ENCODE results near the gene RGS4.
"Not testable (repeated sequence)": the region's sequence is repeated elsewhere in the genome, so short reads cannot be mapped to it uniquely, and the experiment has no call there.

Gene RGS4

DNA sequence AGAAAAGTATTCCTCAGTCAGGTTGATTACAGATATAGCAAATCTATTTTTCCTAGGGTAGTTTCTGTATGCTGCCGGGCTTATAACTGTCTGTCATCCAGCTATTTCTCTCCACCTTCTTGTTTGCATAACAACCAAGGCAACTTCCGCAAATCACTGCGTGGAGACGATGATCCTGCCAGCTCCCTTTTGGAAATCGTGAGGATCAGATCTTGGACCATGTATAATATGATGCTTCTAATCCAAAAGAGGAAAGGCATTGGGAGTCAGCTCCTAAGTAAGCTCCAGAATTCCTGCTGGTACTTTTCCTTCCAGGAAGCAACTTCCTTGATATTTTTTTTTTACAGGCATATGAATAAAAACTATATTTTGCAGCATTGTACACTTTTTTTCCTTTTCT is 445 bp upstream of the RGS4 start:
- DNase-seq (ENCODE audit: low read depth in 2 of 2), result no peak

GRCh38 chr1:163069655-163070277 is 605 bp downstream of the RGS4 start:
- DNase-seq (ENCODE audit: low read depth in 2 of 2), result no peak

DNA sequence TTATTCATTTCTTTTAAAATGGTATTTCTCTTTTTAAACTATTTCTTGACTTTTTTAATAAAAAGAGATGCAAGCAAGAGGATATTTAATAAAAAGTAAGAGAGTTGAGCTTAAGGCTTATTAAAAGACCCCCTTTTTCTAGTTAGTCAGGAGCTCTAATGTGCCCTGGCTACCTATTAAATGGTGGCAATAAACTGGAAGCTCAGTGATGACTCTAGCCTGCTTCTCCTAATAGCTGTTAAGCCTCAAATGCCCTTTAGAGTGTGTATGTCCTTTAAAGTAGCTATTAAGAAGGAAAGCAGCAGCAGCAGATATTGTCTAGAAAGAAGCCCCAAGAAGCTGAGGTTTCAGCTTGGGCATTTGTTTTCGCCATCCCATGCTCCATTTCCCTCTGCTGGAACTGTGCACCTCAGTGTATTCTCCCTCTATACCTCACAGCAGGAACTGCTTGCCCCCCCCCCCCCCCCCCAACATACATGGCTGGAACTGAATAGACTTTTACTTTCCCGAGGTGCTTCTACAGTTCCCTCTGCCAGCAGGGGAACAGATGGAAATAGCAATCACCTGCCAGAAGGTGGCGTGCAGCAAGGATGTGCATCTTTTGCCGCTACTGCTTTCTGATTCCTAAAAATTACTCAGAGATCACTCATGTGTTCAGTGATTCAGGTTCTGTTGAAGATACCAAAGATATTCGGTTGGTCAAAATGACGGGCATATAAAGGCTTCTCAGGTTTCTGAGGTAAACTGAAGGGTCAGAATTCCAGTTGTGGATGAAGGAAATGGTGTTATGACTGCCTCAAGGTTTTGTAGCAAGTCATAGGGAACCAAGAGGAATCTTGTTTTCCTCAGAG is 2.5 kb downstream of the RGS4 start:
- DNase-seq (ENCODE audit: low read depth in 2 of 2), result no peak

DNA sequence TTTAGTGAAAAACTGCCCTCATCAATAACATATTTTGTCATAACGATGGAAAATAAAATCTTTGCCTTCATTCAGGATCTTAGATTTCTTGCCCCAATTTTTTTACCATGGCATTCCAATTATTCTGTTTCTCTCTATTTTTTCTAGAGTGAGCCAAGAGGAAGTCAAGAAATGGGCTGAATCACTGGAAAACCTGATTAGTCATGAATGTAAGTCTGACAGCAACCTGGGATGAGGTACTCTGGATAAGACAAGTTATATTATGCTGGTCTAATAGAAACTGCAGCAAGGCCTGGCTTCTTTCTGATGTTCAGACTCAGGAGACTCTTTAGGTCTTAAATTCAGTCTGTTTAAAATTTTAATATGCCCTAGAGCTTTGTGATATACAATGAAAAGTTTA is 3.5 kb downstream of the RGS4 start:
- no peak for DNase-seq (ENCODE audit: low read depth in 2 of 2)

DNA sequence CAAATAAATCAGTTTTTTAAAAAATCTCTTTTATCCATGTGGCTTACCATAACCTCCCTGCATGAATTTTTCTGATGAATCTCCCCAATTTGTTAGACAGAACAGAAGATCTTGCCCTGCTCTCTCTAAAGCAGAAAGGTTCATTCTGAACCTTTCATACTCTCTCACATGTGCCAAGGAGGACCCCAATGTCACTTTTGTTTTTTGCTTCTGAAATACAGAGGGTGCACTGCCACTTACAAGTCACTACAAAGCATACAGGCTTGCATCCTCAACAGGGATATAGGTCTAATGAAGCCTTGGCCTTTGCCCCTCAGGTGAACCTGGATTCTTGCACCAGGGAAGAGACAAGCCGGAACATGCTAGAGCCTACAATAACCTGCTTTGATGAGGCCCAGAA is 4.8 kb downstream of the RGS4 start:
- no peak for DNase-seq (ENCODE audit: low read depth in 2 of 2)

- DNase-seq (ENCODE audit: low read depth in 2 of 2), result no peak
These were observed 5.6 kb downstream of the RGS4 start for GRCh38 chr1:163074716-163075284.

DNA sequence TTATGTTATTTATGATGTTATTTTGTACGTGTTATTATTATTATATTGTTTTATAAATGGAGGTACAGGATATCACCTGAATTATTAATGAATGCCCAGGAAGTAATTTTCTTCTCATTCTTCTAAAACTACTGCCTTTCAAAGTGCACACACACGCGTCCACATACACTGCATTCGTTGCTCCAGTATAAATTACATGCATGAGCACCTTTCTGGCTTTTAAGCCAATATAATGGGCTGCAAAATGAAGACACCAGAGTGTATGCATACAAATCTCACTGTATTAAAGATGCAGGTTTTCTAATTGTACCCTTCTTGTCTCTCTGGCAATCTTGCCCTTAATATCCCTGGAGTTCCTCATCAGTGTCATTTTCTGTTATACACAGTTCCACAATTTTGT is 6.9 kb downstream of the RGS4 start:
- DNase-seq (ENCODE audit: low read depth in 2 of 2), result no peak

GRCh38 chr1:163076446-163076845 is 7.3 kb downstream of the RGS4 start:
- DNase-seq (ENCODE audit: low read depth in 2 of 2), result no peak

DNA sequence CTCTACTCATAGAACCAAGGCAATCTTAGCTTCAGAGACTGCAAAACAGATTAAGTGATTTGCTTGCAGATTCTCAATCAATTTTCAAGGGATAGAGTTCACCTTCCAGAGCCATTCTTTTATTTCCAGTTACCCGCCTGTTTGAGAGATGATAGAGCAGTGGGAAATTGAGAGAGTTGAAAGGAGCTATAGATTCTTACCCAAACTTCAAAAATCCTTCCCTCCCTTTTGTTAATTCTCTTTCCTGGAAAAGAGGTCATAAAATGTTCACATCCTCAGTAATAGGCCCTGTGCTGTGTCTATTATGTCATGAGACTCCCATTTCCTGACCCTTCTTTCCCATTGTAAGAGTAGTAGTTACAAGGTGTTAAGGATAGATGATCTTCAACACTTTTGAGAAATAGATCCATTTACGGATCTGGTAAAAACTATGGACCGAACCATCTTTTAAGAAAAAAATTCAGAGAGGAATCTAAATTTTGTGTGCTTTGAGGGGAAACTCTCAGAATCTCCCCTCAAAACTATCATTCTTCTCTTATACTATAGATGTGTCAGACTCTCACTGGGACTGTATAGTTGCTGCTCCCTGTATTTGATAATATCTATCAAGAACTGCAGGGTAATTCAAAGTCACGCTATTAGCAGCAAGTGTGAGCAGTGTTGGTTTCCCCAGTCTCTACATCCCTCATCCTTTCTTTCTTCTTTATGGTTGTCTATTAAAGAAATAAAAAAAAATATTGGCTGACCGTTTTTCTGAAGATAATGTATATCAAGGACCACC is 8.0 kb downstream of the RGS4 start:
- DNase-seq (ENCODE audit: low read depth in 2 of 2), result no peak

DNA sequence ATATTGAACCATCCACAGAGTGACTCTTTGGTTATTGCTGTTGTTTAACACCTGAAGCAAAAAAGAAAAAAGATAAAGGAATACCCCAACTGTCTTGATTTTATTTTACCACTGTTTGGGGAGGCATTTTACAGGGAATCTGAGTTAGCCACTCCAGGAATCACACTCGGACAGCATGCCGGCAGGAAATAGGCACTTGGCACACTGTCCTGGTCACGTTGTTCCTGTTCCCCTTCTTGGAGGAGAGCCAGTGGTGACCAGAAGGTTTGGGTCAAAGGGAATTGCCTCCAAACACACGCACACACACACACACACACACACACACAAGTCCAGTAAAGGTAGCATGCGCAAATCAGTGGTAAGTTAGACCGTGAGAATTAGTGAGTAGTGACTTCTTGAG is 13.8 kb downstream of the RGS4 start:
- DNase-seq (ENCODE audit: low read depth in 2 of 2), result no peak

- DNase-seq (ENCODE audit: low read depth in 2 of 2), result no peak
These were observed 14.5 kb downstream of the RGS4 start for GRCh38 chr1:163083690-163084089.

DNA sequence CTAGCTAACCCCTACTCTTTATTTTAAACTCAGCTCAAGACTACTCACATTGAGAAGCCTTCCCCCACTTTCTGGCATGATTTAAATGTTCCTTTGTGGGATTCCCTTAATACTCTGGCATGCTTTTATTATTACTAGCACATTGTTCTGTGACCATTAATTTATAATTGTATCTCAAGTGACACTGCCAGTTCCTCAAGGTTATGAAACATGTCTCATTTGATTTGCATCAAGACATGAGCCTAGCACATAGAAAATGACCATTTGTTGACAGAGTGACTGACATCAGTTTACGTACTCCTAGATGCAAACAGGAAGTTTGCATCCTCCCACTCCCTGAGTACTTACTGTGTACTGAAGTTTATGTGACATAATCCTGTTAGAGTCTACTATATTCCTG is 15.2 kb downstream of the RGS4 start:
- DNase-seq (ENCODE audit: low read depth in 2 of 2), result no peak

DNA sequence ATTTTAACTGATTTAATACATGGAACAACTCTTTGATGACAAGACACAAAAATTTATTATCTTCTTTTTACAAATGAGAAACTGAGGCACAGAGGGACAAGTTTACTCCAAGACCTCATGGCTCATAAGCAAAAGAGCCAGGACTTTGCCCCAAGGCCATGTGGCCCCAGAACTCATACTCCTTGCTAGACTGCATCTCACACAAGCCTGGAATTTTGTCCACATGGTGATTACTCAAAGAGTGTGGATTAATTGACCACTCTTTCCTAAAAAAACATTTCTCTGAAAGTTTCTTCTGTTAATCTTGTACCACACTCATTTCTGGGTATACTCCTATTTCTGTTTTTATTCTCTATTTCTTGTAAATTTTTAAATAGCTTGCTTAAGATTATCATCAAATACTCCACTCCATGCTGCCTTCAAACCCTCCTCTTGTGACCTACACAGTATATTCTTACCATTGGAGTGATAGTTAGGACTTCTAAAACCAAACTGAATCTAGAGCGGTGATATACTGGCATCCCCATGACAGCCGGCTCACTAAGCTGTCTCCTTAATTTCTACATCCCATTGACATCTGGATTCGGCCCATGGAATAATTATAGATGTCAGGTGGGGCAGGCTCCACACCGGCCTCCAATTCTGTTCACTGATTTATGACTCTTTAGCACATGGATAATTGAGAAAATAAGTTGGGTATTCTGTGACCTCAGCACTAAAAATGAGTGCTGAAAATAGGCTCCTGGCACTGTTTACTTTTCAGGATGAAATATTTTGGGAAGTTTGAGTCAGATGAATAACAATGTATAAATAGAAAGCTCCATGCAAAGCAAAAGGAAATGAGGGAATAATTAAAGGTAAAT is 16.1 kb downstream of the RGS4 start:
- DNase-seq (ENCODE audit: low read depth in 2 of 2), result no peak

DNA sequence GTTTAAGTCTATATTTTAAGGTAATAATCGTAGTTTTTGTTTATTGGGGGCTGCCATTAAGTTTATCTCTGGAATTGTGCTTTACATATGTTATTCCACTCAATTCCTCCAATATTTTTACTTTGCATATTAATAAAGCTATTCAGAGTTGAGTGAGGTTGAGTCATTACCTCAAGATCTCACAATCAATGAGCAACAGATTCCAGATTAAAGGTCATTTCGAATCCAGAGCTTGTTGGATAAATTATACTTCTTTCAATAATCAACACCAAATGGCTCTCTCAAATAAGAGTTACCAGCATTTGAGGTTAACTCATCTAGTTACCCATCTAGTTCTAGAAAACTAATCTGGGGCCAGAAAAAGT is 16.7 kb downstream of the RGS4 start:
- no peak for DNase-seq (ENCODE audit: low read depth in 2 of 2)

DNA sequence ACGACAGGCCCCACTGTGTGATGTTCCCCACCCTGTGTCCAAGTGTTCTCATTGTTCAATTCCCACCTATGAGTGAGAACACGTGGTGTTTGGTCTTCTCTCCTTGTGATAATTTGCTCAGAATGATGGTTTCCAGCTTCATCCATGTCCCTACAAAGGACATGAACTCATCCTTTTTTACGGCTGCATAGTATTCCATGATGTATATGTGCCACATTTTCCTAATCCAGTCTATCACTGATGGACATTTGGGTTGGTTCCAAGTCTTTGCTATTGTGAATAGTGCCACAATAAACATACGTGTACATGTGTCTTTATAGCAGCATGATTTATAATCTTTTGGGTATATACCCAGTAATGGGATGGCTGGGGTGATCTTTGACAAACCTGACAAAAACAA is 20.0 kb downstream of the RGS4 start:
- not testable (repeated sequence) for DNase-seq (ENCODE audit: low read depth in 2 of 2)

GRCh38 chr1:163090321-163090945 is 21.3 kb downstream of the RGS4 start:
- no peak for DNase-seq (ENCODE audit: low read depth in 2 of 2)

DNA sequence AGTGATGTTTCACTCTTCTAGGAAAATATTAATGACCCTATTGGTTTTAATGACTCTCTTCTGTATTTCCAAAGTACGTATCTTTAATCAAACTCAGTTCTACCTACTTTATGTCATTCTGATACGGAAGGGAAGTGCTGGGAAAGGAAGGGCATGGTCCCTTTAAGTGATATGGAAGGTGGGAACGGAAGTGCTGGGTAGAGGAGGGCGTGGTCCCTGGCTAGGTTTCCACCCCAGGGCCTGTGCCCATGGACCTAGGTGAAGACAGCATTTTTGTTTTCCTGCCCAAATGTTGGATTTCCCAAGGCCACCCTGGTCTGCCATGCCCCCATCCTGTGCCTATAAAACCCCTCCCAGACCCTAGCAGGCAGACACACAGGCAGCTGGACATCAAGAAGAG is 24.0 kb downstream of the RGS4 start:
- no peak for DNase-seq (ENCODE audit: low read depth in 2 of 2)

GRCh38 chr1:163093579-163093978 is 24.4 kb downstream of the RGS4 start:
- no peak for DNase-seq (ENCODE audit: low read depth in 2 of 2)

DNA sequence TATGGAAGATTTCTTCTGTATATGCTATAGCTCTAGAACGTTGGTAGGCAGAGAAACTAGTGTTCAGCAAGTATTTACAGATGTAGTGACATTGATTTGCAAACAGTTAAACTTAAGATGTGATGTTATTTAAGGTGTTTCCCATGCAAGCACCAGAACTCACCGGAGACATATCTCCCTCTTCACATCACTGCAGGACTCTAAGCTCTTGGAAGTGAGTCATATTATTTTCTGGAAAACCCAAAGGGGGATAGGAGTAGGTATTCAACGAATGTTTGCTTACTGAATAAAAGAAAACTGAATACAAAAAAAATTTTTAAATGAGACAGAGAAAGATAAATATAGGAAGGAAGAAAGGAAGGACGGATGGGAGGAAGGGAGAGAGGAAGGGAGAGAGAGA is 25.0 kb downstream of the RGS4 start:
- DNase-seq (ENCODE audit: low read depth in 2 of 2), result no peak

DNA sequence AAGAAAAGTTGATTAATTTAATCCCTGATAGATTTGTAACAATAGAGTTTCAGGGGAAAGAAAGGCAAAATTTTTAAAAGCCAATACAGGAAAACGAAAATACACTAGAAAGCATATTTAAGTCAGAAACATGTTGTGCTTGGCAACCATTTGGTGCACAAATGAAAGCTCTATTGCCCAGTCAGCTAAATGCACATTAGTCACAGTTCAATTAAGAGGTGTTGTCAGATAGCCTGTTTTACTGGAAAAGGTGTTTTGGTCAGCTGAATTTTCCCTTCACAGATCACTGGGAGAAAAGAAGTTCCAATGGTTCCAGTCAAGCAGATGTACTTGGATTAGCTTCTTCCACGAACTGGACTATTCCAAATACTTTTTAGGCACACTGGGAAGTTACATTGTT is 25.4 kb downstream of the RGS4 start:
- no peak for DNase-seq (ENCODE audit: low read depth in 2 of 2)

- no peak for DNase-seq (ENCODE audit: low read depth in 2 of 2)
These were observed 26.1 kb downstream of the RGS4 start for GRCh38 chr1:163095213-163095612.

Measured in activated CD8-positive, alpha-beta memory T cell treated with anti-CD3 and anti-CD28 coated beads for 4 hours (primary cell).